AG04450 (cell line): ENCODE results near the gene TBX6. TPM values are rescaled to one million over a fixed set of nuclear protein-coding genes. Genes with fewer than 3 reads are reported as not detected.
A peak's percentile ranks its signal among the peaks of the same experiment; 100 is the strongest.

Experiments
- CTCF ChIA-PET: fragments of 300-600, 350-600 bp; formaldehyde crosslinking; extraction: SDS; loops from one replicate; lab custom pipeline; 2022; ENCODE audit warnings: antibody characterized with exemption, inconsistent platforms; lab: Charles Lee
- POLR2A ChIA-PET: fragments of 350-600 bp; formaldehyde crosslinking; extraction: SDS; loops from one replicate; lab custom pipeline; 2021; ENCODE audit warnings: antibody characterized with exemption, inconsistent platforms; lab: Yijun Ruan, JAX
- DNase-seq: peaks from one replicate; pipeline ENCODE4 v3.0.0-alpha.2; 2011; ENCODE audit warnings: low read depth, low spot score
- H3K27ac ChIP-seq: one replicate; pipeline ENCODE4 v1.5.1; 2012; ENCODE audit warnings: low read depth, low read length, control low read depth
- H3K27me3 ChIP-seq: one replicate; pipeline ENCODE4 v1.6.0; 2012; ENCODE audit warnings: low read length; ENCODE audit not compliant: control insufficient read depth, insufficient read depth
- H3K4me3 ChIP-seq: 2 replicates; pipeline ENCODE4 v1.5.1; 2011; ENCODE audit warnings: mild to moderate bottlenecking, low read depth, low read length, control low read depth
- H3K9me3 ChIP-seq: 2 replicates; pipeline ENCODE4 v1.5.1; 2012; ENCODE audit warnings: low read length; ENCODE audit not compliant: control insufficient read depth, insufficient read depth
- polyA plus RNA-seq: library from polyadenylated mRNA; depleted of rRNA; stranded (reverse); fragments of >200 nt; gene quantifications from 2 replicates; pipeline ENCODE4 v1.2.3, GENCODE V29; 2011
- TF ChIP-seq, protein P1 (sequence below): IDR thresholded peaks from 2 replicates; pipeline ENCODE4 v1.5.1; 2011; ENCODE audit warnings: low read depth, low read length, control low read depth, inconsistent platforms

TBX6 gene
- polyA plus RNA-seq, 1 experiment = not detected

DNA sequence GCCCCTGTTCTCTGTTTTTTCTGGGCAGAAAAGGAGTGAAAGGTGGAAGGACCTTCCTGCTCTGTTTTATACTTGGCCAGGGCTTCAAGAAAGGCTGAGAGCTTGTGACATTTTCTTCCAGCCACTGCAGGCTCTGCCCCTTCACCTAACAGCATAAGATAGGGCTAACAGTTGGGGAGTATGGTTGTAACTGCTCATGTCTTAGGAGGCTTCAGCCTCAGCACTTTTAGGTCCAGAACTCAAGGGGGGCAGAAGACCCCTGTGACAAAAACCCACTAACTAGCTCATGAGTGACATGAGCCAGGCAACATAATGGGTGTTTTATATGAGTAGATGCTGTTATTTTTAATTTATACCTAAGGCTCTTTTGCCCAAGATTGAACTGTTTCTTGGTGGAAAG lies 21.2 kb downstream of the TBX6 start:
- peaks cover 6% of the 10 kb centered on the region; the same call in 1 of the 2 replicates for H3K9me3 ChIP-seq
- TF ChIP-seq, protein P1, sequence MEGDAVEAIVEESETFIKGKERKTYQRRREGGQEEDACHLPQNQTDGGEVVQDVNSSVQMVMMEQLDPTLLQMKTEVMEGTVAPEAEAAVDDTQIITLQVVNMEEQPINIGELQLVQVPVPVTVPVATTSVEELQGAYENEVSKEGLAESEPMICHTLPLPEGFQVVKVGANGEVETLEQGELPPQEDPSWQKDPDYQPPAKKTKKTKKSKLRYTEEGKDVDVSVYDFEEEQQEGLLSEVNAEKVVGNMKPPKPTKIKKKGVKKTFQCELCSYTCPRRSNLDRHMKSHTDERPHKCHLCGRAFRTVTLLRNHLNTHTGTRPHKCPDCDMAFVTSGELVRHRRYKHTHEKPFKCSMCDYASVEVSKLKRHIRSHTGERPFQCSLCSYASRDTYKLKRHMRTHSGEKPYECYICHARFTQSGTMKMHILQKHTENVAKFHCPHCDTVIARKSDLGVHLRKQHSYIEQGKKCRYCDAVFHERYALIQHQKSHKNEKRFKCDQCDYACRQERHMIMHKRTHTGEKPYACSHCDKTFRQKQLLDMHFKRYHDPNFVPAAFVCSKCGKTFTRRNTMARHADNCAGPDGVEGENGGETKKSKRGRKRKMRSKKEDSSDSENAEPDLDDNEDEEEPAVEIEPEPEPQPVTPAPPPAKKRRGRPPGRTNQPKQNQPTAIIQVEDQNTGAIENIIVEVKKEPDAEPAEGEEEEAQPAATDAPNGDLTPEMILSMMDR = no peak
- ChIA-PET POLR2A (interaction anchor here (0.7 kb wide), 1 partner anchor 109 kb away, joined by 4 read pairs; no protein-coding TSS in a partner anchor), CTCF (interaction anchor here (0.5 kb wide), 1 partner anchor 35 kb away, joined by 3 read pairs; no protein-coding TSS in a partner anchor)
- no peak for DNase-seq
- H3K27me3 ChIP-seq = no peaks in the 10 kb centered on the region
- no peak overlapping the region for H3K4me3 ChIP-seq
- H3K27ac ChIP-seq = no peak overlapping the region

DNA sequence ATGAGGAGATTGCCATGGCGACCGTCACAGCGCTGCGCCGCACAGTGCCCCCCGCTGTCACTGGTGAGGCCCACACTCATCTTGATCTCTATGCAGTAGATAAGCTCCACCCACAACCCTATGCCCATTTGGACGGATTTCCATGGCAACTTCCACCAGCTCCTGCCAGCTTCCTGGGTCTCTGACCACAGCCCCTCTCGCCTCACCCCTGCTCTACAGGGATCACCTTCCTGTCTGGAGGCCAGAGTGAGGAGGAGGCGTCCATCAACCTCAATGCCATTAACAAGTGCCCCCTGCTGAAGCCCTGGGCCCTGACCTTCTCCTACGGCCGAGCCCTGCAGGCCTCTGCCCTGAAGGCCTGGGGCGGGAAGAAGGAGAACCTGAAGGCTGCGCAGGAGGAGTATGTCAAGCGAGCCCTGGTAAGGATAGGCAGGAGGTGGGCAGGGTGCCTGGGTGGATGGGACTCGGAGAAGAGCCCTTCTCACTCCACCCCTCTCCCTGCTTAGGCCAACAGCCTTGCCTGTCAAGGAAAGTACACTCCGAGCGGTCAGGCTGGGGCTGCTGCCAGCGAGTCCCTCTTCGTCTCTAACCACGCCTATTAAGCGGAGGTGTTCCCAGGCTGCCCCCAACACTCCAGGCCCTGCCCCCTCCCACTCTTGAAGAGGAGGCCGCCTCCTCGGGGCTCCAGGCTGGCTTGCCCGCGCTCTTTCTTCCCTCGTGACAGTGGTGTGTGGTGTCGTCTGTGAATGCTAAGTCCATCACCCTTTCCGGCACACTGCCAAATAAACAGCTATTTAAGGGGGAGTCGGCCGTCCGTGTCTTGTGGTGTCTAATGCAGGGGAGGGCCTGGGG lies 21.9 kb downstream of the TBX6 start:
- no peak for DNase-seq
- H3K4me3 ChIP-seq = peak overlapping the region; percentile 7
- CTCF ChIA-PET = interaction anchor here (0.5 kb wide), 1 partner anchor 35 kb away, joined by 3 read pairs; no protein-coding TSS in a partner anchor
- H3K27me3 ChIP-seq = no peaks in the 10 kb centered on the region
- H3K9me3 ChIP-seq = peaks cover 6% of the 10 kb centered on the region; the same call in 1 of the 2 replicates
- TF ChIP-seq, protein P1 = no peak
- POLR2A ChIA-PET = interaction anchor here (0.7 to 1.0 kb wide), 2 partner anchors 18 to 110 kb away, joined by 4 to 7 read pairs; no protein-coding TSS in a partner anchor
- H3K27ac ChIP-seq = no peak overlapping the region

DNA sequence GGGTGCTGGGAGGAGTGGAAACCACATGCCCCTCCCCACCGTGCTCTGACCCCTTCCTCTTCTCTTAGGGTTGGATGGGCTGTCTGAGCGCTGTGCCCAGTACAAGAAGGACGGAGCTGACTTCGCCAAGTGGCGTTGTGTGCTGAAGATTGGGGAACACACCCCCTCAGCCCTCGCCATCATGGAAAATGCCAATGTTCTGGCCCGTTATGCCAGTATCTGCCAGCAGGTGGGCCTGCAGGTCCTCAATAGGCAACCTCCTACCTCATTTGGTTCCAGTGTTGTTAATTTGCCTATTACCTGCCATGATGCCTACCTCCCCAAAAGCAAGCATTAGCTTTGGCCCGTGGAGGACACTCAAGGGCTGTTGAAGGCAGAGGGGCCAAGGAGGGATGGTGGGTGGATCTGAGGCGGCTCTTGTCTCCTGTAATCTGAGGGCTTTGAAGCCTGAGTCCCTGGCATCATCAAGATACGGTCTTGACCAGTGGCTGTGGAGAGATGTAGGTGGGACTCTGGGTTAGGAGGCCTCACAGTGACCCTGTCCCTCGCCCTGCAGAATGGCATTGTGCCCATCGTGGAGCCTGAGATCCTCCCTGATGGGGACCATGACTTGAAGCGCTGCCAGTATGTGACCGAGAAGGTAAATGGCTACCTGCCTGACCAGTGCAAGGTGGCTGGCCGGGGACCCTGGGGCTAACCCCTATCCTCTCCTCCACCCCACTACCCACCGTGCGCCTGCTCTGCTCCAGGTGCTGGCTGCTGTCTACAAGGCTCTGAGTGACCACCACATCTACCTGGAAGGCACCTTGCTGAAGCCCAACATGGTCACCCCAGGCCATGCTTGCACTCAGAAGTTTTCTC lies 22.7 kb downstream of the TBX6 start:
- Histone ChIP-seq H3K4me3 (peak overlapping the region; percentile 25), H3K9me3 (peaks cover 6% of the 10 kb centered on the region; the same call in 1 of the 2 replicates), H3K27ac (peak overlapping the region; percentile 11), H3K27me3 (no peaks in the 10 kb centered on the region)
- ChIA-PET POLR2A (interaction anchor here (1.0 to 1.3 kb wide), 2 partner anchors 18 to 341 kb away, joined by 3 to 7 read pairs; no protein-coding TSS in a partner anchor), CTCF (no interaction called here)
- TF ChIP-seq, protein P1 = peak; percentile 58
- DNase-seq = no peak

DNA sequence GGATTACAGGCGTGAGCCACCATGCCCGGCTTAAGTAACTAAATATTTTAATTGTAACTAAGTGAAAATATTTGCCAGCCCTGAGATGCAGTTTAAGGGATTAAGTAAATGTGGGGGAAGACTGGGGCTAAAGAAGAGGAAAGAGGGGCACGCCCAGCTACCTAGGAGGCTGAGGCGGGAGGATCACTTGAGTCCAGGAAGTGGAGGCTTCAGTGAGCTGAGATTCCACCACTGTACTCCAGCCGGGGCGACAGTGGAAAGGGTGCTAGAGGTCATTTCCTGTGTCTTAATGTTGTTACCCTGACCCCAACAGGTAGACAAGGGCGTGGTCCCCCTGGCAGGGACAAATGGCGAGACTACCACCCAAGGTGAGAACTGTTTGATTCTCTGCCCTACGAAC lies 23.4 kb downstream of the TBX6 start:
- H3K27ac ChIP-seq = no peak overlapping the region
- peak overlapping the region; percentile 27 for H3K4me3 ChIP-seq
- ChIA-PET POLR2A (interaction anchor here (1.3 kb wide), 1 partner anchor 341 kb away, joined by 3 read pairs; no protein-coding TSS in a partner anchor), CTCF (interaction anchor here (0.7 kb wide), 1 partner anchor 1074 kb away, joined by 3 read pairs; no protein-coding TSS in a partner anchor)
- TF ChIP-seq, protein P1 = no peak
- H3K27me3 ChIP-seq = no peaks in the 10 kb centered on the region
- no peak for DNase-seq
- peaks cover 6% of the 10 kb centered on the region; the same call in 1 of the 2 replicates for H3K9me3 ChIP-seq
